Measurements from ENCODE around the gene VRK1. TPM values are rescaled to one million over a fixed set of nuclear protein-coding genes. Genes with fewer than 3 reads are reported as not detected.

Gene VRK1
- total RNA-seq, 1 donor from 2014 or later = 76.7 TPM

- Mint-ChIP-seq H3K36me3 (ENCODE audit: low read depth) (peaks cover 1% of the 10 kb centered on the region), H3K27me3 (no peaks in the 10 kb centered on the region), H3K9me3 (no peaks in the 10 kb centered on the region), H3K4me3 (peak overlapping the region; percentile 12), H3K4me1 (peaks cover 10% of the 10 kb centered on the region), H3K27ac (peak overlapping the region; percentile 19)
- intact Hi-C loops (cut with micrococcal nuclease) = no loop called here
- no peak for DNase-seq
These were observed 96.9 kb downstream of the VRK1 start for GRCh38 chr14:96893966-96894622.

DNA sequence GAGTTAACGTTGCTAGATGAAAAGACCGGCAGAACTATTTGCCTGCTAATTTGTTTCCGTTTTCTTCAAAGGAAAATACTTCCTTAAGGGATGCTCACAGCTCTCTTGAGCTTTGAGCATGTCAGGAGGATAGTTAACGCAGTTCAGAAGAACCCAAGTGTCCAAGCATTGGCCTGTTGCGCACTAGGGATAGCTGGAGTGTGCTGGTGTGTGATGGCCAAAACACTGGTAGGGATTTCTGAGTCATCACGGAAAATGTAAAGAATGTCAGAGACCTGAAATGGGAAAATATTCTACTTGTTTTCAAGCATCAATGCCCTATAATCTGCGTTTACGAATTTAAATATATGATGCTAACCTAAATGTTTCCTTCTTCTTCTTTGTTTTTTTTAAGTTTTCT is 97.8 kb downstream of the VRK1 start:
- Mint-ChIP-seq H3K4me3 (no peak overlapping the region), H3K36me3 (ENCODE audit: low read depth) (peaks cover 1% of the 10 kb centered on the region), H3K27me3 (no peaks in the 10 kb centered on the region), H3K27ac (no peak overlapping the region), H3K4me1 (peaks cover 10% of the 10 kb centered on the region), H3K9me3 (no peaks in the 10 kb centered on the region)
- intact Hi-C loops (cut with micrococcal nuclease) = no loop called here
- no peak for DNase-seq

- DNase-seq = no peak
- H3K36me3 Mint-ChIP-seq (ENCODE audit: low read depth) = peaks cover 1% of the 10 kb centered on the region
- H3K9me3 Mint-ChIP-seq = no peaks in the 10 kb centered on the region
- no peak overlapping the region for H3K27ac Mint-ChIP-seq
- H3K27me3 Mint-ChIP-seq = no peaks in the 10 kb centered on the region
- peaks cover 10% of the 10 kb centered on the region for H3K4me1 Mint-ChIP-seq
- intact Hi-C loops (cut with micrococcal nuclease) = no loop called here
- H3K4me3 Mint-ChIP-seq = no peak overlapping the region
These were observed 98.6 kb downstream of the VRK1 start for GRCh38 chr14:96895658-96896271.

- no peak for DNase-seq
- intact Hi-C loops (cut with micrococcal nuclease) = no loop called here
- Mint-ChIP-seq H3K36me3 (ENCODE audit: low read depth) (peaks cover 1% of the 10 kb centered on the region), H3K27ac (no peak overlapping the region), H3K4me1 (peaks cover 9% of the 10 kb centered on the region), H3K9me3 (no peaks in the 10 kb centered on the region), H3K4me3 (no peak overlapping the region), H3K27me3 (no peaks in the 10 kb centered on the region)
These were observed 100.0 kb downstream of the VRK1 start for GRCh38 chr14:96897184-96897583.

DNA sequence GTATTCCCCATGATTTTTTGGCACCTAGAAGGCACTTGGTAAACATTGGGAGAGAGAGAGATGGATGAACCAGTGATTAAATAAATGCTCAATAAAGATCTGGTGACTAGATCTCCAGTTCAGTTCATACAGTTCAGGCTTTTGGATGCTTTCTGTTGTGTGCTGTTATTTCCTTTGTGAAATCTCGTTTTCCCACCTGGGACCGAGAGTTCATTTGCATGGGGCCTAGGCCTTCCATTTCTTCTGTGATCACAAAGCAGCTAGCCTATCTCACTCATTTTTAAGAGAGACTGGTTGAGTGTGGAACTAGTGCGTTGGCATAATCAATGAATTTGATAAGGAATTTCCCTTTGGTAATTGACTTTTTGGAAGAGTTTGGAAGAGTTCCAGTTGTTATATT is 104.0 kb downstream of the VRK1 start:
- no peaks in the 10 kb centered on the region for H3K9me3 Mint-ChIP-seq
- H3K27me3 Mint-ChIP-seq = no peaks in the 10 kb centered on the region
- intact Hi-C loops (cut with micrococcal nuclease) = no loop called here
- no peak overlapping the region for H3K27ac Mint-ChIP-seq
- H3K4me1 Mint-ChIP-seq = no peaks in the 10 kb centered on the region
- no peak overlapping the region for H3K4me3 Mint-ChIP-seq
- no peak for DNase-seq
- no peaks in the 10 kb centered on the region for H3K36me3 Mint-ChIP-seq (ENCODE audit: low read depth)

DNA sequence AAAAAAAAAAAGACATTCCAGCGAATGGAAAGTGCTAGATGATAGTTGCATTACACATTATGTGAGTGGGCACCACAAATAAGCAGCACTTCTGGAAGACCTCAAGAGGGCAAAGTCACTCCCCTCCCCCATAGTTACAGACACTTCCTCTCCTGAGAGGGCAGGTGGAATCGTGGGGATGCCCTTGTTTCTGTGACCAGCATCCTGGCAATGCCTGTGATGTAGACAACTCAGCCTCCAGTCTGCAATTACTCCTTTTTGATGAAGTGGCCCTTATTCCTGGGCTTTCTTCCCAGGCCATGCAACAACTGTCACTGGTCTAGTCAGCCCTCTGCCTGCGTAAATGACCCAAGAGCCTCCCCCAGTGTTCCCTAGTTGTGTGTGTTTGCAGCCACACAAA is 104.8 kb downstream of the VRK1 start:
- Mint-ChIP-seq H3K9me3 (no peaks in the 10 kb centered on the region), H3K36me3 (ENCODE audit: low read depth) (no peaks in the 10 kb centered on the region), H3K27me3 (no peaks in the 10 kb centered on the region), H3K4me1 (no peaks in the 10 kb centered on the region), H3K4me3 (no peak overlapping the region), H3K27ac (no peak overlapping the region)
- no peak for DNase-seq
- intact Hi-C loops (cut with micrococcal nuclease) = no loop called here

GRCh38 chr14:96903444-96904023 is 106.4 kb downstream of the VRK1 start:
- Mint-ChIP-seq H3K9me3 (peaks cover 9% of the 10 kb centered on the region), H3K4me3 (no peak overlapping the region), H3K27ac (no peak overlapping the region), H3K36me3 (ENCODE audit: low read depth) (peaks cover 5% of the 10 kb centered on the region), H3K4me1 (no peaks in the 10 kb centered on the region), H3K27me3 (no peaks in the 10 kb centered on the region)
- intact Hi-C loops (cut with micrococcal nuclease) = no loop called here
- no peak for DNase-seq

GRCh38 chr14:96904201-96904600 is 107.0 kb downstream of the VRK1 start:
- Mint-ChIP-seq H3K27ac (no peak overlapping the region), H3K36me3 (ENCODE audit: low read depth) (peaks cover 5% of the 10 kb centered on the region), H3K4me3 (no peak overlapping the region), H3K4me1 (no peaks in the 10 kb centered on the region), H3K27me3 (no peaks in the 10 kb centered on the region), H3K9me3 (peaks cover 14% of the 10 kb centered on the region)
- DNase-seq = no peak
- intact Hi-C loops (cut with micrococcal nuclease) = no loop called here

GRCh38 chr14:96905065-96905464 is 107.9 kb downstream of the VRK1 start:
- H3K27ac Mint-ChIP-seq = no peak overlapping the region
- no peaks in the 10 kb centered on the region for H3K4me1 Mint-ChIP-seq
- H3K4me3 Mint-ChIP-seq = no peak overlapping the region
- DNase-seq = no peak
- H3K36me3 Mint-ChIP-seq (ENCODE audit: low read depth) = peaks cover 9% of the 10 kb centered on the region
- intact Hi-C loops (cut with micrococcal nuclease) = no loop called here
- no peaks in the 10 kb centered on the region for H3K27me3 Mint-ChIP-seq
- H3K9me3 Mint-ChIP-seq = peaks cover 23% of the 10 kb centered on the region

DNA sequence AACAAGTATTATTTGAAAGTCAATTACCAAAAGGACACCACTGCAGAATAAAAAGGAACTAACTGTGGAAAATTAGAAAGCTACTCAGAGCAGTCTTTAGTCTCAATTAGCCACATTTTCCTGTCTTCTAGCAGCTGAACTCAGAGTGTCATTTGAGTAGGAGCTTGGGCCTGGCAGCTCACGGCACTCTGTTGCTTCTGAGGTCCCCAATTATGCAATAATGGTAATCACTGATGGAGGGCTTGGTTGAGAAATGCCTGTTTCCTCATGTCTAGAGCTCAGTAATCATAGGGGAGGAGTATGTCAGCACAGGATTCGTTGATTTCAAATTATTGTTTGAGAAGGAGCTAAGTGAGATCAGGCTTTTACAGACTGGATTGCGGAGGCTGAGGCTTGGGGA is 108.6 kb downstream of the VRK1 start:
- Mint-ChIP-seq H3K27me3 (no peaks in the 10 kb centered on the region), H3K4me1 (no peaks in the 10 kb centered on the region), H3K27ac (no peak overlapping the region), H3K36me3 (ENCODE audit: low read depth) (peaks cover 9% of the 10 kb centered on the region), H3K4me3 (no peak overlapping the region), H3K9me3 (peaks cover 25% of the 10 kb centered on the region)
- no peak for DNase-seq
- intact Hi-C loops (cut with micrococcal nuclease) = no loop called here

DNA sequence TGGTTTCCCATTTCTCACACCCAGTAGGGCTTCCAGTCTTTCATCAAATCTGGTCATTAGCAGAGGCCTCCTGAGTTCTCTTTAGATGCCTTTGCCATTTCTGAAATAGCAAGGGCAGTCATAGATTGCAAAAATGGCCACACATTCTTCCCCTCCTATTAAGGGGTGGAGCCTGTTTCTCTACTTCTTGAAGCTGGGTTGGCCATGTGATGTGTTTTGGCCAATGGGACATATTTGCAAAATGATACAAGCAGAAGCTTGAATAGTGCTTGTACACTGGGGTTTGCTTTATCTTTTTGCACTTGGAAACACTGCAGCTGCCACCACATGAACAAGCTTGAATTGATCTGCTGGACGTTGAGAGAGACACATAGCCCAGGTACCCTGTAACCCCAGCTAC is 109.3 kb downstream of the VRK1 start:
- no peak for DNase-seq
- peaks cover 25% of the 10 kb centered on the region for H3K9me3 Mint-ChIP-seq
- H3K4me1 Mint-ChIP-seq = no peaks in the 10 kb centered on the region
- intact Hi-C loops (cut with micrococcal nuclease) = no loop called here
- peaks cover 9% of the 10 kb centered on the region for H3K36me3 Mint-ChIP-seq (ENCODE audit: low read depth)
- H3K27me3 Mint-ChIP-seq = no peaks in the 10 kb centered on the region
- H3K27ac Mint-ChIP-seq = no peak overlapping the region
- H3K4me3 Mint-ChIP-seq = no peak overlapping the region

DNA sequence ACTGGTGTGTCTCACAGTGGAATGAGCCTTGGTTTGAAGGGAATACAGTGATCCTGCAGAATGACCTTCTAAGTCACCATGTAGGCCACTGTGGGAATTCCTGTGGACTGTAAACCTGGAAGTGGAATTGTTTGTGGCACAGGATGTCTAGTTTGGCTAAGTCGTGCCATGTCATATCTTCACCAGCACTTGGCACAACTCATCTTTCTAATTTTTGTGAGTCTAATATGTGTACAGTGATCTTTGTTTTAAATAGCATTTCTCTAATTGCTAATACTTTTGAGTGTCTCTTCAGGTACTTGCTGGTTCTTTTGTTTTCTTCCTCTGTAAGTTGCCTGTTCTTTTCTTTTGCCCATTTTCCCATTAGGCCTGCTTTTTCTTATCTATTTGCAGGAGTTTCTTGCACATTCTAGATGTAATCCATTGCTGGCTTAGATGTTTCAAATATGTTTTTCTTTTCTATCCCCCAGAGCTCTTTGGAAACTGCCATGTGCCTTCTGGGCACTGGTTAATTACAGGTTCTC is 112.7 kb downstream of the VRK1 start:
- Mint-ChIP-seq H3K27ac (no peak overlapping the region), H3K4me1 (peaks cover 3% of the 10 kb centered on the region), H3K9me3 (peaks cover 25% of the 10 kb centered on the region), H3K36me3 (ENCODE audit: low read depth) (peaks cover 9% of the 10 kb centered on the region), H3K27me3 (no peaks in the 10 kb centered on the region), H3K4me3 (no peak overlapping the region)
- intact Hi-C loops (cut with micrococcal nuclease) = no loop called here
- no peak for DNase-seq

GRCh38 chr14:96911499-96912149 is 114.4 kb downstream of the VRK1 start:
- Mint-ChIP-seq H3K27ac (no peak overlapping the region), H3K4me1 (peaks cover 3% of the 10 kb centered on the region), H3K9me3 (peaks cover 30% of the 10 kb centered on the region), H3K4me3 (no peak overlapping the region), H3K27me3 (no peaks in the 10 kb centered on the region), H3K36me3 (ENCODE audit: low read depth) (peaks cover 9% of the 10 kb centered on the region)
- no peak for DNase-seq
- intact Hi-C loops (cut with micrococcal nuclease) = no loop called here

GRCh38 chr14:96914571-96915128 is 117.5 kb downstream of the VRK1 start:
- Mint-ChIP-seq H3K27me3 (no peaks in the 10 kb centered on the region), H3K4me3 (no peak overlapping the region), H3K27ac (no peak overlapping the region), H3K4me1 (peaks cover 3% of the 10 kb centered on the region), H3K9me3 (peaks cover 11% of the 10 kb centered on the region), H3K36me3 (ENCODE audit: low read depth) (peaks cover 1% of the 10 kb centered on the region)
- DNase-seq = no peak
- intact Hi-C loops (cut with micrococcal nuclease) = no loop called here
